Keratinocyte (primary cell): ENCODE data around the gene XRCC2. TPM values are rescaled to one million over a fixed set of nuclear protein-coding genes. Genes with fewer than 3 reads are reported as not detected.

Experiments
- DNase-seq: peaks from one replicate; pipeline ENCODE4 v3.0.0-alpha.2; 2011; ENCODE audit warnings: low read depth, missing footprints, low spot score
- FAIRE-seq: peaks from 2 replicates; lab custom pipeline; 2011; peaks lifted over from hg19 to GRCh38; lab: Jason Lieb, UNC
- H2AFZ ChIP-seq: 2 replicates; pipeline ENCODE4 v1.6.0; 2012; ENCODE audit warnings: low read length, control low read depth, inconsistent platforms; ENCODE audit not compliant: control insufficient read depth
- H3K27ac ChIP-seq: 2 replicates; pipeline ENCODE4 v1.5.1; 2011; ENCODE audit warnings: low read length; ENCODE audit not compliant: control insufficient read depth, insufficient read depth
- H3K27me3 ChIP-seq: 3 replicates; pipeline ENCODE4 v1.6.0; 2011; ENCODE audit warnings: low read length; ENCODE audit not compliant: control insufficient read depth, insufficient read depth; ENCODE audit errors: extremely low read depth
- H3K36me3 ChIP-seq, 2 experiments: 2 replicates in 1 of 2; 3 replicates in 1 of 2; pipeline ENCODE4 v1.5.1; 2011; ENCODE audit warnings: low read length in 2 of 2, mild to moderate bottlenecking in 1 of 2; ENCODE audit not compliant: control insufficient read depth in 2 of 2, insufficient read depth in 2 of 2; ENCODE audit errors: extremely low read depth in 1 of 2
- H3K4me1 ChIP-seq: 3 replicates; pipeline ENCODE4 v1.5.1; 2011; ENCODE audit warnings: low read length; ENCODE audit not compliant: control insufficient read depth, insufficient read depth; ENCODE audit errors: extremely low read depth
- H3K4me2 ChIP-seq: 3 replicates; pipeline ENCODE4 v1.6.0; 2011; ENCODE audit warnings: low read depth, low read length; ENCODE audit not compliant: control insufficient read depth, insufficient read depth; ENCODE audit errors: extremely low read depth
- H3K4me3 ChIP-seq, 3 experiments: fragments of 200-600 bp in 1 of 3; sonication (generic) in 1 of 3; 2 replicates in 2 of 3; 3 replicates in 1 of 3; pipeline ENCODE4 v1.5.1; 2011 to 2016; ENCODE audit warnings: low read length in 3 of 3, mild to moderate bottlenecking in 3 of 3, control low read depth in 2 of 3, inconsistent platforms in 1 of 3, low read depth in 1 of 3, mixed read lengths in 1 of 3, mixed run types in 1 of 3, moderate library complexity in 1 of 3; ENCODE audit not compliant: control insufficient read depth in 2 of 3, insufficient read depth in 2 of 3; ENCODE audit errors: extremely low read depth in 1 of 3
- H3K79me2 ChIP-seq: 2 replicates; pipeline ENCODE4 v1.6.0; 2012; ENCODE audit warnings: low read length; ENCODE audit not compliant: control insufficient read depth, insufficient read depth
- H3K9ac ChIP-seq: 3 replicates; pipeline ENCODE4 v1.6.0; 2011; ENCODE audit warnings: low read length; ENCODE audit not compliant: control insufficient read depth, insufficient read depth; ENCODE audit errors: extremely low read depth
- H3K9me1 ChIP-seq: 3 replicates; pipeline ENCODE4 v1.6.0; 2011; ENCODE audit warnings: low read length; ENCODE audit not compliant: control insufficient read depth, insufficient read depth; ENCODE audit errors: extremely low read depth
- H3K9me3 ChIP-seq: 2 replicates; pipeline ENCODE4 v1.5.1; 2012; ENCODE audit warnings: low read depth, low read length; ENCODE audit not compliant: control insufficient read depth
- H4K20me1 ChIP-seq: 3 replicates; pipeline ENCODE4 v1.6.0; 2011; ENCODE audit warnings: low read length; ENCODE audit not compliant: control insufficient read depth, insufficient read depth; ENCODE audit errors: extremely low read depth
- CTCF ChIP-seq, 3 experiments: IDR thresholded peaks in 1 of 3; conservative IDR thresholded peaks in 1 of 3; optimal IDR thresholded peaks in 1 of 3; 2 replicates in 2 of 3; 3 replicates in 1 of 3; pipeline versions ENCODE3 to v1.5.1; 2011; ENCODE audit warnings: low read length in 3 of 3, mild to moderate bottlenecking in 3 of 3, moderate library complexity in 2 of 3, control low read depth in 1 of 3, inconsistent platforms in 1 of 3; ENCODE audit not compliant: insufficient read depth in 2 of 3; ENCODE audit errors: extremely low read depth in 1 of 3
- EZH2 ChIP-seq: IDR thresholded peaks from one replicate; pipeline ENCODE4 v1.6.1; 2012; ENCODE audit warnings: inconsistent platforms, mild to moderate bottlenecking, low read length, moderate library complexity
- dilution Hi-C: fragments of 300-500 bp; cut with MboI; formaldehyde crosslinking; loops from one replicate; pipeline ENCODE4 v1.7.0; 2020; ENCODE audit warnings: low sequenced_read_pairs; ENCODE audit not compliant: extremely low pct_ligation_motif_present
- polyA plus RNA-seq, 5 experiments: library from polyadenylated mRNA; depleted of rRNA in 3 of 5; stranded (reverse) in 3 of 5; stranded (forward) in 1 of 5; unstranded in 1 of 5; fragments of >200 nt; gene quantifications; 1 replicate in 1 of 5; 2 replicates in 3 of 5; 3 replicates in 1 of 5; pipeline versions ENCODE4 v1.2.1 to v1.2.3, GENCODE V29; 2011 to 2012; ENCODE audit warnings: missing spikeins in 2 of 5, low read depth in 1 of 5, low replicate concordance in 1 of 5
- small RNA-seq, 3 experiments: library from RNA; depleted of rRNA; stranded (forward); fragments of <200 nt; gene quantifications; one replicate each; pipeline ENCODE3, GENCODE V24; 2012; ENCODE audit warnings: low read depth in 3 of 3, low replicate concordance in 1 of 3; ENCODE audit not compliant: insufficient read length in 3 of 3

XRCC2 gene
- polyA plus RNA-seq, 1 donor (not counting 4 experiments of a cell fraction or from before 2014, with no cell fraction given): 3.8 TPM

GRCh38 chr7:152597507-152597906, 78.4 kb downstream of the XRCC2 start:
- dilution Hi-C loops: no loop called here
- DNase-seq: no peak
- H3K4me2 ChIP-seq: no peak overlapping the region
- H3K9ac ChIP-seq: no peak overlapping the region
- FAIRE-seq: no peak
- no peaks in the 10 kb centered on the region for H3K4me1 ChIP-seq
- H2AFZ ChIP-seq: no peak overlapping the region
- H3K4me3 ChIP-seq: no peak overlapping the region
- H4K20me1 ChIP-seq: no peaks in the 10 kb centered on the region
- no peaks in the 10 kb centered on the region for H3K9me1 ChIP-seq
- no peaks in the 10 kb centered on the region for H3K36me3 ChIP-seq
- no peaks in the 10 kb centered on the region for H3K9me3 ChIP-seq
- no peak overlapping the region for H3K27ac ChIP-seq
- no peak for TF ChIP-seq CTCF (optimal IDR thresholded peaks at IDR 0.05 in 1 of 3, IDR thresholded peaks at IDR 0.05 in 1 of 3, conservative IDR thresholded peaks at IDR 0.05 in 1 of 3; ENCODE audit: extremely low read depth in 1 of 3, insufficient read depth in 2 of 3, low read length in 3 of 3)
- TF ChIP-seq EZH2: no peak
- H3K79me2 ChIP-seq: no peaks in the 10 kb centered on the region
- H3K27me3 ChIP-seq: no peaks in the 10 kb centered on the region

GRCh38 chr7:152596824-152597223, 79.1 kb downstream of the XRCC2 start:
- FAIRE-seq (no peak), DNase-seq (no peak)
- dilution Hi-C loops: no loop called here
- TF ChIP-seq EZH2: no peak
- TF ChIP-seq CTCF (optimal IDR thresholded peaks at IDR 0.05 in 1 of 3, IDR thresholded peaks at IDR 0.05 in 1 of 3, conservative IDR thresholded peaks at IDR 0.05 in 1 of 3; ENCODE audit: extremely low read depth in 1 of 3, insufficient read depth in 2 of 3, low read length in 3 of 3): no peak
- Histone ChIP-seq H3K9me3 (no peaks in the 10 kb centered on the region), H3K9me1 (no peaks in the 10 kb centered on the region), H3K9ac (no peak overlapping the region), H3K4me3 (no peak overlapping the region), H3K36me3 (no peaks in the 10 kb centered on the region), H3K79me2 (no peaks in the 10 kb centered on the region), H4K20me1 (no peaks in the 10 kb centered on the region), H3K27me3 (no peaks in the 10 kb centered on the region), H3K27ac (no peak overlapping the region), H2AFZ (no peak overlapping the region), H3K4me2 (no peak overlapping the region), H3K4me1 (no peaks in the 10 kb centered on the region)

Small RNA genes lying within 50 kb of the gene (small RNA-seq; reads per million reads assigned to genes)
- 0 reads per million in 3 experiments for gene RF00568

Other genes starting within 250 kb of the XRCC2 start
- 6.8 to 12.2 TPM (median 8.5 TPM) in 3 replicates for gene KMT2C, start 240.1 kb downstream of the XRCC2 start, polyA plus RNA-seq
- 4.1 to 7.9 TPM (median 6.0 TPM) in 3 replicates for gene ACTR3B, start 83.6 kb upstream of the XRCC2 start, polyA plus RNA-seq